ENCODE data around the gene RPN2. TPM values are rescaled to one million over a fixed set of nuclear protein-coding genes. Genes with fewer than 3 reads are reported as not detected.

RPN2 gene
- total and polyA plus RNA-seq, 10 of the 15 experiments (the other 5 are each of a cell fraction or from before 2014, with no cell fraction given): 148 to 365 (median 228) TPM

DNA sequence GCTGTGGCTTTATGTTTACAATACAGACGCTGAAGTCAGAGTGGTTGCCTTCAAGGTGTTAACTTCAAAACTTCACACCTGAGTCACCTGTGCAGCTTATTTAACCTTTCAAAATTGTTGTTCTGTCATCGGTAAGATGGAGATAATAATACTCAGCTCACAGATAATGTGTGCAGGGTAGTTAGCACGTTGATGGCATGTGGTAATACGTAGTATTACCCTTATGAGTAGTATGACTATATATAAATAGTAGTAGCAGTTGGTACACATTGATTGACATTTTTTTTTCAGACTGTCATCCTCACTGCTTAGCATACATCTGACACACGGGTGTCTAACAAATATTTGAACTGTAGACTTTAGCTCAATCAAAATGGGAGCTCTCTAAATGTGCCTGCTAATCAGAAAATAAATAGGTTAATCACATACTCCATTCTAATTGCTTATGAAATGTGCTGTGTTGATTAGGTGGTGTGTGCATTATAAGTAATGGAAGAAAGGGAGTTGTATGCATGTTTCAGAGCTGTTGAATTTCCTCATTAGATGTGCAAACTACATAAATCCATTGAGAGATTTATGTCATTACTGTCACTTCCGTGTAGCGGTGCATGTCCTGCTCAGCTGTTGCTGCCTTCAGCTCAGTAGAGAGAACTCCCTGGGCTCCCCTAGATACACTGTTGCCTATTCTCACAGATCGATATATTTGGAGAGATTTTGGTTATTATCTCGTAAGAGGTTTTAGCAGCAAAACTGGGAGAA, 11.4 kb downstream of the RPN2 start:
- Histone ChIP-seq H3K9me3 (replicated peaks; ENCODE audit: control insufficient read depth, insufficient read depth, low read length) (no peaks in the 10 kb centered on the region), H3K4me2 (ENCODE audit: control insufficient read depth, insufficient read depth) (peak overlapping the region; percentile 80), H3K4me3 (no peak overlapping the region), H2AFZ (ENCODE audit: control insufficient read depth, low read depth, low read length) (no peak overlapping the region), H3K27ac (ENCODE audit: control insufficient read depth, insufficient read depth) (peak overlapping the region; percentile 53; the same call in 1 of the 2 replicates), H4K20me1 (ENCODE audit: control insufficient read depth, insufficient read depth) (peaks cover 8% of the 10 kb centered on the region), H3K27me3 (replicated peaks in 1 of 2; ENCODE audit: control insufficient read depth in 2 of 2, insufficient read depth in 2 of 2, low read length in 1 of 2) (no peaks in the 10 kb centered on the region), H3K36me3 (ENCODE audit: control insufficient read depth in 2 of 2, insufficient read depth in 2 of 2, low read length in 1 of 2) (peaks cover 23 to 39% of the 10 kb centered on the region in 2 experiments), H3K4me1 (ENCODE audit: control insufficient read depth, insufficient read depth, low read length) (peaks cover 17% of the 10 kb centered on the region), H3K79me2 (ENCODE audit: control insufficient read depth, insufficient read depth, low read length) (peaks cover 70% of the 10 kb centered on the region), H3K9ac (ENCODE audit: control insufficient read depth, insufficient read depth, low read length) (no peak overlapping the region)
- ATAC-seq: no peak
- POLR2A ChIA-PET: interaction anchor here (1.0 to 2.8 kb wide), 4 partner anchors 9 to 349 kb away, joined by 3 to 22 read pairs (median 4); partner anchors contain the start of genes MROH8 and RPN2
- in situ Hi-C loops (cut with MboI) (no loop called here), intact Hi-C loops (cut with micrococcal nuclease; ENCODE audit: unreplicated experiment) (loop anchor here (10.0 kb wide), 1 partner anchor 214 kb away; no protein-coding TSS in a partner anchor)
- FAIRE-seq: no peak
- SMC1A ChIA-PET (ENCODE audit: uncharacterized antibody, unreplicated experiment): interaction anchor here (1.1 to 3.6 kb wide), 7 partner anchors 9 to 344 kb away, joined by 3 to 21 read pairs (median 7); partner anchors contain the start of genes MROH8 and RPN2
- no peak for DNase-seq (ENCODE audit: low read depth, low spot score)
- CTCF ChIA-PET: interaction anchor here (0.7 to 13.5 kb wide), 14 partner anchors 8 to 882 kb away, joined by 3 to 200 read pairs (median 7); partner anchors contain the start of genes BLCAP, MROH8 and RPN2
- BruUV-seq (replicated peaks): no TSS peak
- RAD21 ChIA-PET (ENCODE audit: unreplicated experiment): interaction anchor here (3.0 to 3.9 kb wide), 3 partner anchors 12 to 344 kb away, joined by 17 to 20 read pairs (median 17); partner anchors contain the start of genes MROH8 and RPN2
- 55% methylated on average over 9 of the region's 9 CpGs for WGBS (ENCODE audit: insufficient coverage, insufficient replicate concordance, low lambda C conversion rate, missing lambda C conversion rate)
- no peak for TF ChIP-seq CEBPB (IDR thresholded peaks at IDR 0.05; ENCODE audit: borderline replicate concordance in 1 of 2, low read depth in 2 of 2, low read length in 2 of 2)
- no peak for TF ChIP-seq CREM (IDR thresholded peaks at IDR 0.05; ENCODE audit: low read depth)
- no peak for TF ChIP-seq NR2C1 (IDR thresholded peaks at IDR 0.05)
- no peak for TF ChIP-seq SIX5 (IDR thresholded peaks at IDR 0.05; ENCODE audit: low read depth, low read length, severe bottlenecking)
- TF ChIP-seq, protein P1, sequence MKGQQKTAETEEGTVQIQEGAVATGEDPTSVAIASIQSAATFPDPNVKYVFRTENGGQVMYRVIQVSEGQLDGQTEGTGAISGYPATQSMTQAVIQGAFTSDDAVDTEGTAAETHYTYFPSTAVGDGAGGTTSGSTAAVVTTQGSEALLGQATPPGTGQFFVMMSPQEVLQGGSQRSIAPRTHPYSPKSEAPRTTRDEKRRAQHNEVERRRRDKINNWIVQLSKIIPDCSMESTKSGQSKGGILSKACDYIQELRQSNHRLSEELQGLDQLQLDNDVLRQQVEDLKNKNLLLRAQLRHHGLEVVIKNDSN (IDR thresholded peaks at IDR 0.05; ENCODE audit: borderline replicate concordance, extremely low read length, insufficient read depth, low read depth, low read length): no peak
- TF ChIP-seq IKZF1 (conservative IDR thresholded peaks at IDR 0.05): no peak
- TF ChIP-seq ASH2L (IDR thresholded peaks at IDR 0.05; ENCODE audit: borderline replicate concordance, low read depth): no peak
- TF ChIP-seq SRF (IDR thresholded peaks at IDR 0.05; ENCODE audit: low read depth in 2 of 2, low read length in 2 of 2): no peak
- TF ChIP-seq NFXL1 (IDR thresholded peaks at IDR 0.05; ENCODE audit: borderline replicate concordance): no peak
- TF ChIP-seq, protein P2, sequence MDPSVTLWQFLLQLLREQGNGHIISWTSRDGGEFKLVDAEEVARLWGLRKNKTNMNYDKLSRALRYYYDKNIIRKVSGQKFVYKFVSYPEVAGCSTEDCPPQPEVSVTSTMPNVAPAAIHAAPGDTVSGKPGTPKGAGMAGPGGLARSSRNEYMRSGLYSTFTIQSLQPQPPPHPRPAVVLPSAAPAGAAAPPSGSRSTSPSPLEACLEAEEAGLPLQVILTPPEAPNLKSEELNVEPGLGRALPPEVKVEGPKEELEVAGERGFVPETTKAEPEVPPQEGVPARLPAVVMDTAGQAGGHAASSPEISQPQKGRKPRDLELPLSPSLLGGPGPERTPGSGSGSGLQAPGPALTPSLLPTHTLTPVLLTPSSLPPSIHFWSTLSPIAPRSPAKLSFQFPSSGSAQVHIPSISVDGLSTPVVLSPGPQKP (IDR thresholded peaks at IDR 0.05; ENCODE audit: low read depth, low read length): no peak
- TF ChIP-seq HSF1 (IDR thresholded peaks at IDR 0.05; ENCODE audit: low read depth, low read length): no peak
- TF ChIP-seq, protein P3, sequence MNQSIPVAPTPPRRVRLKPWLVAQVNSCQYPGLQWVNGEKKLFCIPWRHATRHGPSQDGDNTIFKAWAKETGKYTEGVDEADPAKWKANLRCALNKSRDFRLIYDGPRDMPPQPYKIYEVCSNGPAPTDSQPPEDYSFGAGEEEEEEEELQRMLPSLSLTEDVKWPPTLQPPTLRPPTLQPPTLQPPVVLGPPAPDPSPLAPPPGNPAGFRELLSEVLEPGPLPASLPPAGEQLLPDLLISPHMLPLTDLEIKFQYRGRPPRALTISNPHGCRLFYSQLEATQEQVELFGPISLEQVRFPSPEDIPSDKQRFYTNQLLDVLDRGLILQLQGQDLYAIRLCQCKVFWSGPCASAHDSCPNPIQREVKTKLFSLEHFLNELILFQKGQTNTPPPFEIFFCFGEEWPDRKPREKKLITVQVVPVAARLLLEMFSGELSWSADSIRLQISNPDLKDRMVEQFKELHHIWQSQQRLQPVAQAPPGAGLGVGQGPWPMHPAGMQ (IDR thresholded peaks at IDR 0.05; ENCODE audit: borderline replicate concordance): no peak
- no peak for TF ChIP-seq MYB (IDR thresholded peaks at IDR 0.05; ENCODE audit: borderline replicate concordance, low read depth, low read length)
- TF ChIP-seq NFIC (IDR thresholded peaks at IDR 0.05; ENCODE audit: low read depth, low read length): no peak
- no peak for TF ChIP-seq SMAD5 (IDR thresholded peaks at IDR 0.05; ENCODE audit: low read depth)
- TF ChIP-seq FOS (IDR thresholded peaks at IDR 0.05; ENCODE audit: borderline replicate concordance, extremely low read depth, insufficient read length): no peak
- no peak for TF ChIP-seq TARDBP (IDR thresholded peaks at IDR 0.05; ENCODE audit: borderline replicate concordance)
